DMS114 treated with DMSO at 0.1 percent for 48 hours (cell line): Measurements from ENCODE around the gene SLC7A14.

ENCODE experiments used
- DNase-seq: peaks from one replicate; lab custom pipeline; 2025; ENCODE audit not compliant: unreplicated experiment; lab: John Stamatoyannopoulos, UW

Gene SLC7A14

GRCh38 chr3:170539897-170540296 lies 46.0 kb downstream of the SLC7A14 start:
- DNase-seq: no peak

- DNase-seq: no peak
These were observed 49.2 kb downstream of the SLC7A14 start for GRCh38 chr3:170536712-170537111.

- no peak for DNase-seq
These were observed 51.6 kb downstream of the SLC7A14 start for GRCh38 chr3:170534227-170534626.

- DNase-seq: no peak
These were observed 53.3 kb downstream of the SLC7A14 start for GRCh38 chr3:170532573-170532972.

GRCh38 chr3:170531657-170532335 lies 54.1 kb downstream of the SLC7A14 start:
- DNase-seq: no peak

GRCh38 chr3:170531054-170531453 lies 54.8 kb downstream of the SLC7A14 start:
- no peak for DNase-seq

GRCh38 chr3:170529912-170530311 lies 56.0 kb downstream of the SLC7A14 start:
- no peak for DNase-seq

GRCh38 chr3:170529346-170529745 lies 56.5 kb downstream of the SLC7A14 start:
- DNase-seq: no peak

GRCh38 chr3:170528726-170529125 lies 57.1 kb downstream of the SLC7A14 start:
- DNase-seq: no peak

- no peak for DNase-seq
These were observed 61.8 kb downstream of the SLC7A14 start for GRCh38 chr3:170524073-170524472.

- no peak for DNase-seq
These were observed 62.6 kb downstream of the SLC7A14 start for GRCh38 chr3:170523248-170523647.

- DNase-seq: no peak
These were observed 63.7 kb downstream of the SLC7A14 start for GRCh38 chr3:170522201-170522600.

- DNase-seq: no peak
These were observed 64.9 kb downstream of the SLC7A14 start for GRCh38 chr3:170520996-170521395.

- no peak for DNase-seq
These were observed 68.5 kb downstream of the SLC7A14 start for GRCh38 chr3:170517242-170517945.

GRCh38 chr3:170513642-170514041 lies 72.2 kb downstream of the SLC7A14 start:
- no peak for DNase-seq

GRCh38 chr3:170511371-170511770 lies 74.5 kb downstream of the SLC7A14 start:
- no peak for DNase-seq

GRCh38 chr3:170508839-170509238 lies 77.0 kb downstream of the SLC7A14 start:
- no peak for DNase-seq

GRCh38 chr3:170508291-170508690 lies 77.6 kb downstream of the SLC7A14 start:
- DNase-seq: no peak

GRCh38 chr3:170507063-170507462 lies 78.8 kb downstream of the SLC7A14 start:
- DNase-seq: no peak

- no peak for DNase-seq
These were observed 79.3 kb downstream of the SLC7A14 start for GRCh38 chr3:170506556-170506955.

- DNase-seq: no peak
These were observed 83.6 kb downstream of the SLC7A14 start for GRCh38 chr3:170502297-170502696.

GRCh38 chr3:170500995-170501394 lies 84.9 kb downstream of the SLC7A14 start:
- no peak for DNase-seq

GRCh38 chr3:170500462-170500861 lies 85.4 kb downstream of the SLC7A14 start:
- DNase-seq: no peak
